Measurements from ENCODE around the gene GTSF1L. TPM values are rescaled to one million over a fixed set of nuclear protein-coding genes. Genes with fewer than 3 reads are reported as not detected.
A peak's percentile ranks its signal among the peaks of the same experiment; 100 is the strongest.
"Not testable (repeated sequence)": the region's sequence is repeated elsewhere in the genome, so short reads cannot be mapped to it uniquely, and the experiment has no call there.

GTSF1L gene
- total RNA-seq, 1 donor from 2014 or later = not detected

DNA sequence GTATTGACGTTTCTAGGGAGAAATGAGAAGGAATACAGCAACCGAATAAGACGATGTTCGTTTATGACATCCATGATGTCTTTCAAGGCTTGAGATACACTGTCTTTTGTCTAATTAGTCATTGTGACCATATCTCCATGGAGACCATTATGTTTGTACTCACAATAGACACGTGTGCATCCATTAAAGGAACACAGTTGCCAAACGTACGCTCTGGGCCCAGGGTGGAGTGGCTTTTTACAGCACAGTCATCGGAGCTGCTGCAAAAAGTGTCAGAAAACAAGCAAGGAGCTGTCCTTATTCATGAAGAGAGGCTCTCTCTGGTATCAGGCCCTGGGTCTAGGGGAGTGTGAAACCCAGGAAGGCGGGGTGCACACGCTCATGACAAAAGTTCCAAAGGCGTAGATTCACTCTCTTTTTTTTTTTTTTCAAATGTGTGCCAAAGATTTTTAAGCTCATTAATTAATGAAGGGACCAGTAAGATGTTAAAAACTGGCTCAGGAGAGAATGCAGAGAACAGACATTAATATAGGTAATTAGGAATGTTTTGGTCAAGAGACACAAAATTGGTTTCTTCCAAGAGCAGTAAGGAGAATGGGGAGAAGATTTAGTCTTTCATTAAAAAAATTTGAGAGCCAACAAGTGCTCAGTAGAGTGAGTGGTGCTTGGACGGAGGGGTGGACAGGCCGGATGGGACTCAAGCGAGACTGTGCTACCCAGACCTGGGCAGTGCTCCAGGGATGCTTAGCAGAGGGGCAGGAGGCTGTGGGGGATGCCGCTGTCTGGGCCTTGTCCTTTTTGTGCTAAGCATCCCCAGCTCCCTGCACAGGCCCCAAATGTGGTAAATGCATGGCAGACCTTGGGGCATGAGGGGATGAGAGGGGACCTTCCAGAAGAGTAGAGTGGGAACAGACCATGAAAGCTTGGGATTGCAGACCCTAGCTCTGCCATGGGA lies 34.9 kb upstream of the GTSF1L start:
- Mint-ChIP-seq H3K36me3 (ENCODE audit: low read depth) (no peaks in the 10 kb centered on the region), H3K27ac (ENCODE audit: unreplicated experiment) (peak overlapping the region; percentile 63), H3K4me3 (peak overlapping the region; percentile 60), H3K9me3 (no peaks in the 10 kb centered on the region), H3K4me1 (peaks cover 28% of the 10 kb centered on the region), H3K27me3 (ENCODE audit: low read depth) (peaks cover 21% of the 10 kb centered on the region)
- TF ChIP-seq, protein P1, sequence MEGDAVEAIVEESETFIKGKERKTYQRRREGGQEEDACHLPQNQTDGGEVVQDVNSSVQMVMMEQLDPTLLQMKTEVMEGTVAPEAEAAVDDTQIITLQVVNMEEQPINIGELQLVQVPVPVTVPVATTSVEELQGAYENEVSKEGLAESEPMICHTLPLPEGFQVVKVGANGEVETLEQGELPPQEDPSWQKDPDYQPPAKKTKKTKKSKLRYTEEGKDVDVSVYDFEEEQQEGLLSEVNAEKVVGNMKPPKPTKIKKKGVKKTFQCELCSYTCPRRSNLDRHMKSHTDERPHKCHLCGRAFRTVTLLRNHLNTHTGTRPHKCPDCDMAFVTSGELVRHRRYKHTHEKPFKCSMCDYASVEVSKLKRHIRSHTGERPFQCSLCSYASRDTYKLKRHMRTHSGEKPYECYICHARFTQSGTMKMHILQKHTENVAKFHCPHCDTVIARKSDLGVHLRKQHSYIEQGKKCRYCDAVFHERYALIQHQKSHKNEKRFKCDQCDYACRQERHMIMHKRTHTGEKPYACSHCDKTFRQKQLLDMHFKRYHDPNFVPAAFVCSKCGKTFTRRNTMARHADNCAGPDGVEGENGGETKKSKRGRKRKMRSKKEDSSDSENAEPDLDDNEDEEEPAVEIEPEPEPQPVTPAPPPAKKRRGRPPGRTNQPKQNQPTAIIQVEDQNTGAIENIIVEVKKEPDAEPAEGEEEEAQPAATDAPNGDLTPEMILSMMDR (conservative IDR thresholded peaks at IDR 0.05) = no peak
- DNase-seq (ENCODE audit: low read depth, low spot score) = no peak

DNA sequence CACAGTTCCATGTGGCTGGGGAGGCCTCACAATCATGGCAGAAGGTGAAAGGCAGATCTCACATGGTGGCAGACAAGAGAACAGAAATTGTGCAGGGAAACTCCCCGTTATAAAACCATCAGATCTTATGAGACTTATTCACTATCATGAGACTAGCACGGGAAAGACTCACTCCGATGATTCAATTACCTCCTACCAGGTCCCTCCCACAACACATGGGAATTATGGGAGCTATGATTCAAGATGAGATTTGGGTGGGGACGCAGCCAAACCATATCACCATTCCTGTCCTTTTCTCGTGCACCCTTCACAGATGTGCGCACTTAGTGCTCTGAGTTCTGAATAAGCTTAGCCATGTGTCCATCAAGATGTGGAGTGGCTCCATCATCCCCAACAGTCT lies 31.1 kb upstream of the GTSF1L start:
- H3K9me3 Mint-ChIP-seq; DNase-seq (ENCODE audit: low read depth, low spot score); H3K4me3 Mint-ChIP-seq; H3K36me3 Mint-ChIP-seq (ENCODE audit: low read depth); H3K27ac Mint-ChIP-seq (ENCODE audit: unreplicated experiment): not testable (repeated sequence)
- H3K27me3 Mint-ChIP-seq (ENCODE audit: low read depth) = peaks cover 20% of the 10 kb centered on the region
- H3K4me1 Mint-ChIP-seq = peaks cover 16% of the 10 kb centered on the region

DNA sequence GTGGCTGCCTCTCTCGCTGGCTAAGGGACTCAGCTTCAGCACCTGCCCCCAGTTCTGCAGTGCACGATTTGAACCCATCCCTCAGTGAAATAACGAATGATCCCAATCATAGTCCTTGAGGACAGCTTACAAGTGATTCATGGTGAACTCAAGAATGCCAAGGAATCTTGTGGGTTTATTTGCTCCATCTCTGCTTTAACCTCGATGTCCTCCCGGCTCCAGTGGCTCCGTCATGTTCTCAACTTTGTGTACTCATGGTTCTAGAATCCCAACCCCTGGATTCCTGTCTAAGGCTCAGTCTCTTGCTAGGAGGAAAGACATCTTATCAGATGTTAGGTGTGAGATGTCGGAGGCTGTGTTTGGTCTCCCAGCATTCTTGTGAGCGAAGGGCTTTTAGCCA lies 29.0 kb upstream of the GTSF1L start:
- Mint-ChIP-seq H3K4me1 (no peaks in the 10 kb centered on the region), H3K36me3 (ENCODE audit: low read depth) (no peaks in the 10 kb centered on the region)

DNA sequence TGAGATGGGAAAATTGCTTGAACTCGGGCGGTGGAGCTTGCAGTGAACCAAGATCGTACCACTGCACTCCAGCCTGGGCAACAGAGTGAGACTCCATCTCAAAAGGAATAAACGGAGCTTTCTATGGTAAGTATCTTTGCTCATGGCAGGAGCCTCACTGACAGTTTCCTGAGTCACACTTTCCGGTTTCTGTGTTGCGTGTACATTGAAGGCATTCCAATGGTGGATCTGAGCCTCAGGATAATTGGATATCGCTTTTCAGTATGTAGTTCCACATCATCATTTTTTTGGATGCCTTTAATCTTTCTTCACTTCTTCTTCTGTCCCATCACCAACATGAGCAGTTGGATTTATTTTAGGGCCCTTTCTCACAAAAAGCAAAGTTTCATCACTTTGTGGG lies 28.6 kb upstream of the GTSF1L start:
- H3K4me3 Mint-ChIP-seq = no peak overlapping the region
- DNase-seq (ENCODE audit: low read depth, low spot score) = no peak
- H3K36me3 Mint-ChIP-seq (ENCODE audit: low read depth) = no peaks in the 10 kb centered on the region
- TF ChIP-seq, protein P1 (conservative IDR thresholded peaks at IDR 0.05) = no peak
- H3K4me1 Mint-ChIP-seq = no peaks in the 10 kb centered on the region
- peaks cover 17% of the 10 kb centered on the region for H3K27me3 Mint-ChIP-seq (ENCODE audit: low read depth)
- H3K9me3 Mint-ChIP-seq = no peaks in the 10 kb centered on the region
- H3K27ac Mint-ChIP-seq (ENCODE audit: unreplicated experiment) = no peak overlapping the region

More for the DNA sequence above, 29.0 kb upstream of the GTSF1L start:
- no peak overlapping the region for H3K27ac Mint-ChIP-seq (ENCODE audit: unreplicated experiment)
- H3K9me3 Mint-ChIP-seq = no peaks in the 10 kb centered on the region
- DNase-seq (ENCODE audit: low read depth, low spot score) = no peak
- TF ChIP-seq, protein P1 (conservative IDR thresholded peaks at IDR 0.05) = no peak
- H3K4me3 Mint-ChIP-seq = no peak overlapping the region
- peaks cover 17% of the 10 kb centered on the region for H3K27me3 Mint-ChIP-seq (ENCODE audit: low read depth)

DNA sequence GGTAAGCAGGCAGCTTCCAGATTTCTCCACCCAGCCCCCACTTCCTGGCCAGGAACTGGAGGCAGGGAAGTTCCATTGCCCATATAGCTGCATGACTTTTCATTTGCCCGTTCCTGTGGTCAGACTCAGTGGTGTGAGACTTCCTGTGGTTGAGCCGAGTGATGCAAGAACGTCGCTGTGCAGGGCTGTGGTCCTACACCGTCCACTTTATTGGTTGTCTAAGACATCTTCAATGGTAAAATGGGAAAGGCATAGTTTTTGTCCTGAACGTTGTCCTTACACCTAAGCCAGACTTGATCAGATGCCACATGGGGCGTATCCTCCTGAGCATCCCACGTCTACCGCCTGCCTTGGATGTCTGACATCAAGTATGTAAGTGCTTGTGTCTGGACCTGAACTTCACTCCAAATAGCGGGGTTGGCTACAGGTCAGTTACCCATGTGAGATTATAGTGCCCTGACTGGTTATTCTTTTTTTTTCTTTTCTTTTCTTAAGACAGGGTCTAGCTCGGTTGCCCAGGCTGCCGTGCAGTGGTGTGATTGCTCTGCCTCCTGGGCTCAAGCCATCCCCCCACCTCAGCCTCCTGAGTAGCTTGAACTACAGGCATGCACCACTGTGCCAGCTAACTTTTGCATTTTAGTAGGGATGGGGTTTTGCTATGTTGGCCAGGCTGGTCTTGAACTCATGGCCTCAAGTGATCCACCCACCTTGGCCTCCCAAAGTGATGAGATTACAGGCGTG lies 25.9 kb upstream of the GTSF1L start:
- DNase-seq (ENCODE audit: low read depth, low spot score) = no peak
- no peak overlapping the region for H3K4me3 Mint-ChIP-seq
- peaks cover 6% of the 10 kb centered on the region for H3K27me3 Mint-ChIP-seq (ENCODE audit: low read depth)
- H3K27ac Mint-ChIP-seq (ENCODE audit: unreplicated experiment) = no peak overlapping the region
- no peaks in the 10 kb centered on the region for H3K4me1 Mint-ChIP-seq
- H3K36me3 Mint-ChIP-seq (ENCODE audit: low read depth) = no peaks in the 10 kb centered on the region
- no peaks in the 10 kb centered on the region for H3K9me3 Mint-ChIP-seq
- TF ChIP-seq, protein P1 (conservative IDR thresholded peaks at IDR 0.05) = no peak

DNA sequence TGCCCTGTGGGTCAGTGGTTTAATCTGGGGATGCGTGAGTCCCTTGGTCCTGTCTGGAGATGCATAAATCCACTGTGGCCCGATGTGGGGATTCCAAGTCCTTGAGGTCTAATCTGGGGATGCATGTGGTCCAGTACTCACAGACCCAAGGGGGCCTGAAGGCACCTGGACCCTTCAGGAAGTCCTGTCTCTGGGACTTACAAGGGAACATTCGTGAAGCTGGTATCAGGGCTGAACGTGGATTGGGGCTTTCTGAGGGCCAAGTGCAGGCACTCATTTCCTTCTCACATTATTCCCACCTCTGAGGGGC lies 25.2 kb upstream of the GTSF1L start:
- no peak overlapping the region for H3K27ac Mint-ChIP-seq (ENCODE audit: unreplicated experiment)
- no peak for DNase-seq (ENCODE audit: low read depth, low spot score)
- H3K36me3 Mint-ChIP-seq (ENCODE audit: low read depth) = no peaks in the 10 kb centered on the region
- TF ChIP-seq, protein P1 (conservative IDR thresholded peaks at IDR 0.05) = no peak
- H3K4me3 Mint-ChIP-seq = no peak overlapping the region
- H3K27me3 Mint-ChIP-seq (ENCODE audit: low read depth) = peaks cover 6% of the 10 kb centered on the region
- H3K4me1 Mint-ChIP-seq = no peaks in the 10 kb centered on the region
- H3K9me3 Mint-ChIP-seq = no peaks in the 10 kb centered on the region

Measured in neural crest cell (in vitro differentiated cells).